Measurements from ENCODE around the gene BAIAP2.
"Not testable (repeated sequence)": the region's sequence is repeated elsewhere in the genome, so short reads cannot be mapped to it uniquely, and the experiment has no call there.

BAIAP2 gene

GRCh38 chr17:81143717-81144422 is 108.9 kb downstream of the BAIAP2 start:
- no peak for TF ChIP-seq ZFX (IDR thresholded peaks at IDR 0.05; ENCODE audit: borderline replicate concordance)
- TF ChIP-seq, protein P1, sequence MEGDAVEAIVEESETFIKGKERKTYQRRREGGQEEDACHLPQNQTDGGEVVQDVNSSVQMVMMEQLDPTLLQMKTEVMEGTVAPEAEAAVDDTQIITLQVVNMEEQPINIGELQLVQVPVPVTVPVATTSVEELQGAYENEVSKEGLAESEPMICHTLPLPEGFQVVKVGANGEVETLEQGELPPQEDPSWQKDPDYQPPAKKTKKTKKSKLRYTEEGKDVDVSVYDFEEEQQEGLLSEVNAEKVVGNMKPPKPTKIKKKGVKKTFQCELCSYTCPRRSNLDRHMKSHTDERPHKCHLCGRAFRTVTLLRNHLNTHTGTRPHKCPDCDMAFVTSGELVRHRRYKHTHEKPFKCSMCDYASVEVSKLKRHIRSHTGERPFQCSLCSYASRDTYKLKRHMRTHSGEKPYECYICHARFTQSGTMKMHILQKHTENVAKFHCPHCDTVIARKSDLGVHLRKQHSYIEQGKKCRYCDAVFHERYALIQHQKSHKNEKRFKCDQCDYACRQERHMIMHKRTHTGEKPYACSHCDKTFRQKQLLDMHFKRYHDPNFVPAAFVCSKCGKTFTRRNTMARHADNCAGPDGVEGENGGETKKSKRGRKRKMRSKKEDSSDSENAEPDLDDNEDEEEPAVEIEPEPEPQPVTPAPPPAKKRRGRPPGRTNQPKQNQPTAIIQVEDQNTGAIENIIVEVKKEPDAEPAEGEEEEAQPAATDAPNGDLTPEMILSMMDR (IDR thresholded peaks at IDR 0.05), result no peak
- no peak overlapping the region for H3K27ac ChIP-seq

DNA sequence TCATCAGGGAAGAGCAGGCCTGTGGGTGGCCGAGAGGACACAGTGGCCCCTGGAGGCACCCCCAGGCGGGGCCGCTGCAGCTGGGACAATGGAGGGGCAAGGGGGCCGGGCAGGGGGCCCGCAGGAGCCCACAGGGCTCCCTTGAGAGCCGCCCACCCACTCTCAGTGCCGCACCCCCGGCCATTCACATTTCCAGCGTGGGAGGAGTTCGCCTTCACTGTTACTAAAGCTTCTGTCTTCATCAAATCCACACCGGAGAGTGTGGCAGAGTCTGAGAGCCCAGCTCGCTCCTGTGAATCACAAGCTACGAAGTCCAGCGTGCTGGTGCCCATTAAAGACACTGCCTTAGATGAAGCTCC is 109.5 kb downstream of the BAIAP2 start:
- TF ChIP-seq ZFX (IDR thresholded peaks at IDR 0.05; ENCODE audit: borderline replicate concordance), result no peak
- TF ChIP-seq, protein P1 (IDR thresholded peaks at IDR 0.05), result no peak
- H3K27ac ChIP-seq, result no peak overlapping the region

DNA sequence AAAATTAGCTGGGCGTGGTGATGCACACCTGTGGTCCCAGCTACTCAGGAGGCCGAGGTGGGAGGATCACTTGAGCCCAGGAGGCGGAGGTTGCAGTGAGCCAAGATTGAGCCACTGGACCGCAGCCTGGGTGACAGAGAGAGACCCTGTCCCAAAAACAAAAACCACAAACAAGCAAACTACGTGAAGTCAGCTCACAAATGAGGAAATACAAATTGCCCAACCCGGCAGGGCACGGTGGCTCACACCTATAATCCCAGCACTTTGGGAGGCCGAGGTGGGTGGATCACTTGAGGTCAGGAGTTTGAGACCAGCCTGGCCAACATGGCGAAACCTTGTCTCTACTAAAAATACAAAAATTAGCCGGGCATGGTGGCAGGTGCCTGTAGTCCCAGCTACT is 111.3 kb downstream of the BAIAP2 start:
- not testable (repeated sequence) for H3K27ac ChIP-seq

GRCh38 chr17:81147701-81148100 is 112.8 kb downstream of the BAIAP2 start:
- no peak overlapping the region for H3K27ac ChIP-seq
- TF ChIP-seq, protein P1 (IDR thresholded peaks at IDR 0.05), result no peak
- TF ChIP-seq ZFX (IDR thresholded peaks at IDR 0.05; ENCODE audit: borderline replicate concordance), result no peak

DNA sequence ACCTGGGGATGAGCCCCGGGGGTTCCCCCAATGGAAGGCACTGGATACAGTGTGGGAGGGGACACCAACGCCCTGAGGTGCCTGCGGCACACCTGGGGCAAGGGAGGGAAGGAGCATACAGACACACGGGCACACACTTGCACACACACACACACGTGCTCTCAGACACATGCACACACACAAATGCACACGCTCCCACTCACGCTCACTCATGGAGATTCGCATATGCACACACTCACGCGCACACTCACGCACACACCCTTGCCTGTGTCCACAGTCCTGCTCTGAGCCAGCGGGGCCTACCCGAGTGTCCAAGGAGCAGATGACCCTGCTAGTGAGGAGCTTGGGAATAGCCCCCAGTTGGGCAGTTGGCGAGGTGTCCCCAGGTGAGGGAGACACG is 113.6 kb downstream of the BAIAP2 start:
- no peak overlapping the region for H3K27ac ChIP-seq
- TF ChIP-seq, protein P1 (IDR thresholded peaks at IDR 0.05), result no peak
- no peak for TF ChIP-seq ZFX (IDR thresholded peaks at IDR 0.05; ENCODE audit: borderline replicate concordance)

GRCh38 chr17:81148986-81149533 is 114.1 kb downstream of the BAIAP2 start:
- no peak for TF ChIP-seq ZFX (IDR thresholded peaks at IDR 0.05; ENCODE audit: borderline replicate concordance)
- TF ChIP-seq, protein P1 (IDR thresholded peaks at IDR 0.05), result no peak

DNA sequence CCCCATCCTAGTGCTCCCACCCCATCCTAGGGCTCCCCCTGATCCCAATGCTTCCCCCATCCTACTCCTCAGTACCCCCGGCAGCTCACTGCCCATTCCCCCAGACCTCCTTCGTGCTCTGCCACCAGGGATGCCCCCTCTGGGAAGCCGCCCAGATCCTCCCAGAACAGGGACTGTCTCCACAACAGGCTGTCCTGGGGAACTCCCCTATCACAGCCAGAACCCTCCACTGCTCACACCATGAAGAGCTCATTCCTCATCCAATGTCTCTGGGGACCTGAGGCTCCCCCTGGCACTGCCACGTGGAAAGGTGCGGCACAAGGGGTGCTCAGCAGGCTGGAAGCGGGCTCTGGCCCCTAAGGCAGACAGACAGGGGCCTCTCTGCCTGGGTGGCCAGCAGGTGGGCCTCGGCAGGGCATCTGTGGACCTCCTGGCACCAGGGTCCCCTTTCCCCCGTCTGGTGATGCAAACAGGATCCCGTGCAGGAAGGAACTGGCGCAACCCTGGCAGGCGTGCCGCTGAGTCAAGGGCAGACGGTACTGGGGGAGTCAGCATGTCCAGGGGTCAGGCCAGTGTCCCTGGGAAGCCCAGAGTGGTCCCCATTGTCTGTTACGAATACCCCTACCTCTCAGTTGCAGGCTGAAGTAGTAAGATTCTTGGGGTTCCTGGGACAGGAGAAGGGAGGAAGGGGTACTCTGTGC is 115.6 kb downstream of the BAIAP2 start:
- no peak for TF ChIP-seq ZFX (IDR thresholded peaks at IDR 0.05; ENCODE audit: borderline replicate concordance)
- H3K27ac ChIP-seq, result no peak overlapping the region

More at GRCh38 chr17:81148986-81149533, 114.1 kb downstream of the BAIAP2 start:
- no peak overlapping the region for H3K27ac ChIP-seq

GRCh38 chr17:81151278-81151677 is 116.3 kb downstream of the BAIAP2 start:
- H3K27ac ChIP-seq, result no peak overlapping the region
- TF ChIP-seq, protein P1 (IDR thresholded peaks at IDR 0.05), result no peak
- no peak for TF ChIP-seq ZFX (IDR thresholded peaks at IDR 0.05; ENCODE audit: borderline replicate concordance)
